HG02852 (cell line): ENCODE measurements around the gene ADGRL1.

Experiments
- ATAC-seq: cut with Tn5 transposase; IDR thresholded peaks from one replicate; pipeline ENCODE4 v1.9.1; 2021; ENCODE audit warnings: mild to moderate bottlenecking, moderate library complexity; ENCODE audit not compliant: unreplicated experiment

The ADGRL1 gene

DNA sequence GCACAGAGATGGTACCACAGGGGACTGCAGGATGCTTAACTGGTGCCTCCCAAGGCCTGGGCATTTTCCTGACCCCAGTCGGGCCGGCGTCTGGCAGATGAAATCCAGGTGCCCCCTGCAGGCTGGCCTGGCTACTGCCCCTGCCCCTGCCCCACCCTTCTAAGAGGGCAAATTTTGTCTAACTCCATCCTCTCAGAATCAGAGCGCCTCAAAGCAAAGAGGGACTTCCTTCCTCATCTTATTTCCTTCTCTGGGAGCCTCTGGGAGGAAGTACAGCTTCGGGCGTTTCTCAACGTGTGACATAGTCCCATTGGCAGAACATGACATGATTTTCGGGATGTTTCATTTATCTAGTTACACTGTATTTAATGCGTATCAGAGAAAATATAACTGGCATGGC, 91.1 kb downstream of the ADGRL1 start:
- no peak for ATAC-seq

DNA sequence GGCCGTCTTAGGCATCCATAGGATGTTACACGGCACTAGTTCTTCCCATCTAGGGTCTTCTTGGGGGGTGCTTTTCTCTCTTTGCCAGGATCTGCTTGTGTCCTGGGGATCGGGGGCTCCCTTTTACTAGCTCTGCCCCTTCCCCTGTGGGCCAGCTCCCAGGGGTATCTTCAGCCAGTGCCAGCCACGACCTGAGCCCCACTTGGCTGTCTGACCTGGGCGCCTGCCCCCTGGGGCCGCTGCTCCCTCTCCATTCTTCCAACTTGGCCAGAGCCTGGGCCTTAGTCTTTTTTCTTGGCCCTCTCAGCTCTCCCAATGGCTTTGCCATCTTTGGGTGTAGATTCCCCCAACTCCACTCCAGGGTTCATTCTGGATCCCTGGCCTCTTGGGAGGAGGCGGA, 91.5 kb downstream of the ADGRL1 start:
- ATAC-seq = no peak

DNA sequence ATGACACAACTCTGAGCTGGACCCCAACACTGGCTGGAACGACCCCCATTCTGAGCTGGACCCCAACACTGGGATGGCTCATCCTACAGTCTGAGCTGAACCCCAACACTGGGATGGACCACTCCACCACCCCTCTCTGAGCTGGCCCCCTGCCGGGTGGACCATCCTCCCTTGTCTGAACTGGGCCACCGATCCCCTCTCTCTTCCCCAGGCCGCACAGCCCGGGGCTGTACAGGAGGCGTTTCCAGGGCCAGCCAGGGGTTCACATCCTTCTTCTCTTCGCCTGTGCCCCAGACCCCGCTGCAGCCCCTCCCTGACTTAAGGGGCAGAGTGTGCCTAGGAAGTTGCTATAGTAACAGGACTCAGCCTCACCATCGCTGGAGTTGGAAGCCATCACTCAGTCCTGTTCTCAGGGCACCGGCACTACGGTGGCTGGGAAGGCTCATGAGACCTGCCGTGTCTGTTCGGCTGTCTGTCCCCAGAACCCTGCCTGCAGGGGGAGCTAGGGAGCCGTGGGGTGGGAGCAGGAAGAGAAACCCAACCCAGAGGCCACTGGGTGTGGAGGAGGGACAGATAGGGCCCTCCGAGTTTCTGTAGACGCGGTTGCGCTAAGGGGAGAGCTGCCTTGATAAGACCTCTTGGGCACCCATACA, 92.1 kb downstream of the ADGRL1 start:
- no peak for ATAC-seq

DNA sequence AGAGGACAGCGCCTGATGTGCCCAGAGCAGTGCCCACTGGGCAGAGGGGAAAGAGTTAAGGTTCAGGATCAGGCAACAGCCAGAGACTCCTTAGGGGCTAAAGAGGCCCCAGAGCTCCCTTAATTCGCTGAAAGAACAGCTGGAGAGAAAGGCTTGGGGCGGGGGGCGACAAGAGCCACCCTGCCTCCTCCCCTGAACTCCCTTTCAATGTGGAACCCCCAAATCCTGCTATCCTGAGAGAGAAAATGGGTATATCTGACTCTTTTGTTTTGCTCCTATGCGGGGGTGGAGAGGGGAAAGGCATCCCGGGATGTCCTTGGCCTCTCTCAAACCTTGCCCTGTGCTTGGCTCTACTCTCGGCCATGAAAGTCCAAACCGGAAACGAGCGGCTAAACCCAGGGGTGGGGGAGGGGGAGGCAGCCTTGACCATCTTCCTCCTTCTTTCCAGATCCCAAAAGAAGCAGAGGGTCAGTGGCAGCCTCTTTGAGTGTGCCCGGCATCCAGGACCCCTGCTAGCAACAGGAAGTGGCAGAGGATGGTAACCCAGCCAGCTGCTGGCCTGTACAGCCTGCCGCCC, 93.1 kb downstream of the ADGRL1 start:
- ATAC-seq = no peak

DNA sequence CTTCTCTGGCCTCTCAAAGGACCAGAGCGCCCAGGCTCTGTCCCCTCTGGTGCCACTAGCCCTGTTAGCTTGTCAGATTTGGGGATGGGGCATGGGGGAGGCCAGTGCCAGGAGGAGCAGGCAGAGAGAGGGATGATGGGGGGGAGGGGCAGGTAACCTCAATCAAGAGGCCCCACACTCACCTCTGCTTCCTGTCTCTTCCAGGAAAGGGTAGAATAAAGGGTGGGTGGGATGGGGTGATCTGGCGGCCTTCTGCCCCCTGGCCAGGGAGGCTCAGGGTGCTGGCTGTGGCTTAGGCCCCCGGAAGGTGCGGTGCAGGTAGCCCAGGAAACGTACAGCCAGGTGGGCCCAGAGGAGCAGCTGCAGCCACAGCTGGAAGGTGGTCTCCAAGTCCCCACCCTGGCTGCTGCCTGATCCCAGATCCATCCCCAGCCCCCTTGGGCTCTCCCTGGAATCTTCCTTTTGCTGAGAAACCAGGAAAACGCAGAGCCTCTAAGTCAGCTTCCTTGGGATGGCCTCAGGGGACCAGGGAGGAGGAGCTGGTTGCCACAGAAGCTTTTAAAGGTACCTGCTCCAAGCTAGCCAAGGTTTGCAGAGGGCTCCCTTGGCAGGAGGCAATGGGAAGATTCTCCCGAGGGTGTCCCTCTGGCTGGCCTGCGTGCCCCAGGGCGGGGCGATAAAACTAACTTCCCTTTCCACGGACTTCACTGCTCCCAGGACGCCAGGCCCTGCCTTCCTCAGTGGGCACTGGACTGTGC, 93.7 kb downstream of the ADGRL1 start:
- no peak for ATAC-seq

DNA sequence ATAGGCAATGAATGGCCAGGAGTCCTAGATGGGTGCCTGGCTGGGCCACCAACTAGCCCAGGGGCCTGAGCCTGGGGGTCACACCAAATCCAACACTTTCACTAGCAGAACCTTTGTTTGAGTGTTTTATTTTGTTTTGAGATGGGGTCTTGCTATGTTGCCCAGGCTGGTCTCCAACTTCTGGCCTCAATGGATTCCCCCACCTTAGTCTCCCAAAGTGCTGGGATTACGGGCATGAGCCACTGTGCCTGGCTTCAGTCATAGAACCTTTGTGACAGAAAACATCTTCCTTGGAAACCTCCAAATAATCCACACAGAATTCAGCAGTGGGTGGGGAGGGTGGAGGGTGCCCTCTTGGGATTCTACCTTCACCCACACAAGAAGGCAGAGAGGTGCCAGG, 94.5 kb downstream of the ADGRL1 start:
- ATAC-seq = no peak

DNA sequence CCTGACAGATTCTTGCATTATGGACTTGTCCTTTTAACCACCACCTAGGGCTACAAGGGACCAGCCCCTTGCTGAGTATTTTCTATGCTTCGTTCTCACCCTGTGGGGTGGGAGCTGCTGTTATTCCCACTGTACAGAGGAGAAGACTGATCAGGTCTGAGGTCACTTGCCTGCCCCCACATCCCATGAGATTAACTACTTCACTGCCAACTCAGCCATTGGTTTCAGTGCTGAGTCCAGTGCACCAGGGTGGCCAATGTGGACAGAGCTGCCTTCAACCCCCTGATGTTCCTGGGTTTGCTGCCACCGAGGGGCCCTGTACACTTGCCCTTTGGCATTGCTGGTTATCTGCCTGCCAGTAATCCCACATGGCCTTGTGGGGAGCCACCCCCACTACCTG, 95.3 kb downstream of the ADGRL1 start:
- ATAC-seq = no peak

DNA sequence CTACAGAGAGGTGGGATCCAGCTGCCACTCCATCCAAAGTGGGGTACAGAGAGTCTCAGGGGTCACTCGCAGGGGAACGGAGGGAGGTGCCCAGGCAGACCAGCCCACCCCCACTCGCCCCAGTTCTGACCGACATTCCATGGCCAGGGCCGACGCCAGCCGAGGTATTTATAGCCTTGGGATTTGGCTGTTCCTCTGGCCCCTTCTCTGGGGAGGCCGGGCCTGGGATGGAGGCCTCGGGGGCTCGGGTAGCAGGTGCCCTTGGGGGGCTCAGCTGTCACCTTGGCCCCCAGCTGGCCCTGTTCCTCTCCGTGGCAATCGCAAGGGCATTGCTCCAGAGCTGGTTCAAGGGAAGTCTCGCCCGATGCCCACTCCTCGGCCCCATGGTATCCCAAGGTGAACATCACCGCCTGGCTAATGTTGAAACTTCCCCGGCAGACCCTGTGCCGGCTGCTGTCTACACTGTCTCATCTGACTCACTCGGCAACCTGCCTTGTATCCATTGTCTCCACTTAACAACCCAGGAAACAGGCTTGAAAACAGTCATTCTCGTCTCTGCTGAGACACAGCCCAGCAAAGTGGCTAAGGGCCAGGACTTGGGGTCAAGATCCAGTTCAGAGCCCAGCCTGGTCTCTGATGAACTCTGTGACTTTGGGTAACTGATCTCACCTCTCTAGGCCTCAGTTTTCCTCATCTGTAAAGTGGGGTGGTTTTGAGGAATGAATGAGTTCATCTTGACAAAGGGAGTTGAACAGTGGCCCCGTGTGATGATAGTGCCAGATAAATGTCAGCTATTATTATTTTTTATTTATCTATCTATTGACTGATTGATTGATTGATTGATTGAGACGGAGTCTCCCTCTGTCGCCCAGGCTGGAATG, 98.1 kb downstream of the ADGRL1 start:
- no peak for ATAC-seq

DNA sequence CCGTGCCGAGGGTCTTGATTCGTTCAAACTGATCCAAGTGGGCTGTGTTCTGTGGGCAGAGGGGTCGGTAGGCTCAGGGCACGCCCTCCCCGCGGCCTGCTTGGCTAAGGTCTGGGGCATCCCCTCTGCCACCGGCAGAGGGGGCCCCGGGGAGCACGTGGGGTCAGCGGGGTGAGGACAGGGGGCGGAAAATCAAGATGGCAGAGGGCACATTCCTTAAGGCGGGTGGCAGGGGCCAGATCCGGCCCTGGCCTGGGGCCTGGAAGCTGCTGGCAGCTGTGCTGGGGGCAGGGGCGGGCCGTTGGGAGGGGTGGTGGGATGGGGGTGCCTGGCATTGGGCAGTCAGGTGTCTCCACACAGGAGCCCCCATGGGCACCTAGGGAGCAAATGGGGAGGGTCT, 99.1 kb downstream of the ADGRL1 start:
- no peak for ATAC-seq

DNA sequence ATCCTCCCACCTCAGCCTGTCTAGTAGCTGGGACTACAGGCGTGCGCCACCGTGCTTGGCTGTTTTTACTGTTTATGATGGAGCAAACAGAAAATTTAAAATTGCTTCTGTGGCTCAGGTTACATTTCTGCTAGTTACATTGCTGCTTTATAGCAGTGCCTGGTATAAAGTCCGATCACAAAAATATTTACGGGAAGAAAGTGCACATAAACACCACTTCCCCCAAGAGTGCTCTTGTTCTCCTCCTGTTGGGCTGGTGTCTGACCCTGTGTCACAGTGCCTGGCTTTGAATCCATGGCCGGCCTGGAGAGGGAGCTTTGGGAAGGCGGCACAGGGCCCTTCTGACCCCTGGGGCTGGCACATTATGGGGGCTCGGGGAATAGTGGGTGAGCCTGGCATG, 100.3 kb downstream of the ADGRL1 start:
- no peak for ATAC-seq

DNA sequence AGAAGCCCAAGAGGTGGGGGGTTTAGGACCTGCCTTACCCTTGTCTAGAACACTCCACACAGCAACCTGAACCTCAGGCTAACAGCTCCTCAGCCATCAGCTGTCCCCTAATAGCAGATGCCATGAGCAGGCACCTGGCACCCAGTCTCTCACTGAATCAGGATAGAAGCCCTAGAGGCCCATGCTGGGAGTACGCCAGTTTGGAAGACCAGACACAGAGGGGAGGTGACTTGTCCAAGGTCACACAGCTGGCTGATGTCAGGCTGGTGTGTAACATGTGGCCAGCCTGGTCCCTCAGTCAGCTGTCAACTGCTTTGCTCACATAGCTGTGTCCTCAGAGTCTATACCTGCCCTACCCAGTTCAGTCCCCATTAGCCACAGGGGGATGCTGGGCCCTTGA, 102.7 kb downstream of the ADGRL1 start:
- ATAC-seq = no peak

DNA sequence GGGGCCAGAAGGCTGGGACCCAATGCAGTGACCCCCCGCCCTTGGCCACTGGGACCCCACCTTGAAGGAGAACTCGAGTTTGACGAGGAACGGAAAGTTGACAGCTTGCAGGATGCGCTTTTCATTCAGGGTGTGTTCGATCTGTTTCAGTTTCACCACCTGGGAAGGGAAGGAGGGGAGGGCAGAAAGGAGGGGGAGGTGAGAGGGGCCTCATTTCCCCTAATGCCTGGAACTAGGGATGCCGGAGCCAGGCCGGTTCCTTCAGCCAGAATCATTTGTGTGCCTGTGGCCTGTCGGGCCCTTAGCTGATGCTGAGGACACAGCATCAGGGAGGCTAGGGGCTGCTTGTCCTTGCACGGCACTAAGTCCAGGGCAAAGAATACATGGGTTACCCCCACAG, 103.2 kb downstream of the ADGRL1 start:
- ATAC-seq = no peak

DNA sequence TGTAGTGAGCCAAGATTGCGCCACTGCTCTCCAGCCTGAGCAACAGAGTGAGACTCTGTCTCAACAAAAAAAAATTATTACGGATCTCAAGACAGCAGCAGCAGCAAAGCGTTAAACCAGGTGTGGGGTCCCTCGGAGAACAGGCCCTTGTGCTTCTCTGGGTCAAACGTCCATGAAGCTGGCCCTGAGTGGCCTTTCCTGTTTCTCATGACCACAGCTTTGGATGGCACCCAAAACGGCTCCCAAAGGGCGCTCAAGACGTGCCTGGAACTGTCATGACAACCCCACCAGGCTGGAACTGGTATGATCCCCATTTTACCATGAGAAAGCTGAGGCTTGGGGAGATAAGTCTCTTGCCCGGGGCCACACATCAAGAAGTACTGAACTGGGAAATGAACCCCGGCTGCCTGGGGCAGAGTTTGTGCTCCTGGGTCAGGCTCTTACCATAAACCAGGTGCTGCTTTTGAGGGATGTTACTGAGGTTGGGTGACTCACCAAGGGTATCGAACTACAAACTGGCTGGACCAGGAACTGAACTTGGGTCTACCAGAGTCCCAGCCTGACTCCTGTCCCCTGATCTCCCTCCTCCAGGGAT, 103.8 kb downstream of the ADGRL1 start:
- no peak for ATAC-seq

DNA sequence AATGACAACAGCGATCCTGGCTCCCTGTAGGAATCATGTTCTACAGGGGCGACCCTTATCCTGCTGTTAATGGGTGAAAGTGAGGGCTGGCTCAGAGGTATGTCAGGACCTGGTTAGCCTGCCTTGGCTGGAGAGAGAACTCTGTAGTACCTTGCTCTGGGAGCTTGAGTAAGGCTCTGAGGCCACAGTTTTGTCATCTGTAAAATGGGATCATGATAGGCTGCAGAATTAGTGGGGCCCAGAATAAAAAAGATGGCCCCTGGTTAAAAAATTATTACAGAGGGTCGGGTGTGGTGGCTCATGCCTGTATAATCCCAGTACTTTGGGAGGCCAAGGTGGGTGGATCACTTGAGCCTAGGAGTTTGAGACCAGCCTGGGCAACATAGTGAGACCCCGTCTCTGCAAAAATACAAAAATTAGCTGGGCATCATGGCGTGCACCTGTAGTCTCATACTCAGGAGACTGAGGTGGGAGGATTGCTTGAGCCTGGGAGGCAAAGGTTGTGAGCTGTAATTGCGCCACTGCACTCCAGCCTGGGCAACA, 104.9 kb downstream of the ADGRL1 start:
- ATAC-seq = no peak
